Measurements from ENCODE around the gene RINL. TPM values are rescaled to one million over a fixed set of nuclear protein-coding genes. Genes with fewer than 3 reads are reported as not detected.

RINL gene
- total RNA-seq, 4 donors from 2014 or later, result 6.4 to 18.7 (median 13.5) TPM

DNA sequence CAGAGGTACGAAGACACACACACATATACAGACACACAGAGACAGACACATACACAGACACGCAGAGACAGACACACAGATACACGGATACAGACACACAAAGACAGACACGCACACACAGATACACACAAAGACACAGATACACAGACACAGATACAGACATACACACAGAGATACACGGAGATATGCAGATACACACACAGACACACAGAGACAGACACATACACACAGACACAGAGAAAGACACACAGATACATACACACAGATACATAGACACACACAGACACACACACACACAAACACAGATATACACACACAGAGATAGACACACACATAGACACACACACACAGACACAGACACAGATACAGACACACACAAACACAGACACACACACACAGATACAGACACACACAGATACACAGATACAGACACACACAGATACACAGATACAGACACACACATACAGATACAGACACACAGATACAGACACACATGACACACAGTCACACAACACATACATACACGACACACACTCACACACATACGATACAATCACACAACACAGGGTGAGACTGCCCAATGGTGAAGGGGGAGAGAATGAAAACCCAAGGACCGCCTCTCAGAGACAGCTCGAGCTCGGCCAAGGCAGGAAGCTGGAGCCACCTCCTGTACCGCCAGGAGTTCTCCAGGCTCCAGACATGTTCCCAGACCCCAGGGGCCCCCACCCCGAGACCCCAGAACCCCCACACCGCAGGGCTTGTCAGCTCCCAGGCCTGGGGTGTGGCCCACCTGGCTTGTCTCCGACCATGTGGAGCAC, 42.7 kb upstream of the RINL start:
- no peak overlapping the region for H3K4me3 ChIP-seq (replicated peaks in 1 of 3)
- intact Hi-C loops (cut with DNase I), result loop anchor here (10.0 kb wide), 2 partner anchors 286 to 516 kb away; partner anchors contain the start of gene FAM98C
- no peaks in the 10 kb centered on the region for H3K9me3 ChIP-seq
- H3K36me3 ChIP-seq, result peaks cover 6 to 24% of the 10 kb centered on the region in 2 donors
- 64 to 83% methylated on average over 9 to 10 of the region's 14 CpGs for WGBS, 2 donors
- no peaks in the 10 kb centered on the region for H3K27me3 ChIP-seq
- no peak for TF ChIP-seq POLR2A (IDR thresholded peaks at IDR 0.05)
- TF ChIP-seq, protein P1, sequence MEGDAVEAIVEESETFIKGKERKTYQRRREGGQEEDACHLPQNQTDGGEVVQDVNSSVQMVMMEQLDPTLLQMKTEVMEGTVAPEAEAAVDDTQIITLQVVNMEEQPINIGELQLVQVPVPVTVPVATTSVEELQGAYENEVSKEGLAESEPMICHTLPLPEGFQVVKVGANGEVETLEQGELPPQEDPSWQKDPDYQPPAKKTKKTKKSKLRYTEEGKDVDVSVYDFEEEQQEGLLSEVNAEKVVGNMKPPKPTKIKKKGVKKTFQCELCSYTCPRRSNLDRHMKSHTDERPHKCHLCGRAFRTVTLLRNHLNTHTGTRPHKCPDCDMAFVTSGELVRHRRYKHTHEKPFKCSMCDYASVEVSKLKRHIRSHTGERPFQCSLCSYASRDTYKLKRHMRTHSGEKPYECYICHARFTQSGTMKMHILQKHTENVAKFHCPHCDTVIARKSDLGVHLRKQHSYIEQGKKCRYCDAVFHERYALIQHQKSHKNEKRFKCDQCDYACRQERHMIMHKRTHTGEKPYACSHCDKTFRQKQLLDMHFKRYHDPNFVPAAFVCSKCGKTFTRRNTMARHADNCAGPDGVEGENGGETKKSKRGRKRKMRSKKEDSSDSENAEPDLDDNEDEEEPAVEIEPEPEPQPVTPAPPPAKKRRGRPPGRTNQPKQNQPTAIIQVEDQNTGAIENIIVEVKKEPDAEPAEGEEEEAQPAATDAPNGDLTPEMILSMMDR (IDR thresholded peaks at IDR 0.05), result no peak
- no peak for DNase-seq
- H3K4me1 ChIP-seq, result no peaks in the 10 kb centered on the region
- no peak overlapping the region for H3K27ac ChIP-seq

DNA sequence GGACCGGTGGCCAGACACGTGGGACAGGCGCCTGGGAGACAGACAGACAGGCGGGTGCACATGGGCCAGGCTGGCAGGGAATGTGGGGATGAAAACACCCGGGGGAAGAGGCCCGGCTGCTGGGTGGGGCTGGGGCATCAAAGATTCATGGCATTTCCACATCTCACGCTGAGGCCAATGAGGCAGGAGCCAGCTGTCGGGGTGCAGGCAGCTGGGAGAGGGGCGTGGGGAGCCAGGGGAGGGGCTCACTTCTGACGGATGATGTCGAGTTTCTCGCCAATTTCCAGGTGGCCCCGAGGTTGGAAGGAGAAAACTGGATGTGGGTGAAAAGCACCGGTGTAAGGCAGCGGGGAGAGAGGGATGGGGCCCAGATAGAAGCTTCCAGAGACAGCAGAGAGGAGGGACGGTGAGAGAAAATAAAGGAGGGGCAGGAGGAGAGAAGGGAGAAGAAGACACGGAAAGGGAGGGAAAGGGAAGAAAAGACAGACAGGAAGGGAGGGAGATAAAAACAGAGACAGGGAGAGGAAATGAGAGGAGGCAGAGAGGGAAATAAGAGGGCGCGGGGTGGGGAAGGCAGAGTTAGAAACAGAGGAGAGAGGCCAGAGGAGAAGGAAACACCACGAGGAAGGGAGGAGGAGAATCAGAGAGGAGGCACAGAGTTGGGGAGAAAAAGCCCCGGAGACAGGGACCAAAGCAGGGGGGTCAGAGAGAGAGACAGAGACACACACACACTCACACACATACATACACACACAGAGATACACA, 41.9 kb upstream of the RINL start:
- Histone ChIP-seq H3K4me1 (no peaks in the 10 kb centered on the region), H3K9me3 (no peaks in the 10 kb centered on the region), H3K36me3 (peaks cover 6 to 16% of the 10 kb centered on the region in 2 donors), H3K4me3 (replicated peaks in 1 of 3) (no peak overlapping the region), H3K27ac (no peak overlapping the region), H3K27me3 (no peaks in the 10 kb centered on the region)
- no peak for TF ChIP-seq POLR2A (IDR thresholded peaks at IDR 0.05)
- TF ChIP-seq, protein P1 (IDR thresholded peaks at IDR 0.05), result no peak
- WGBS, 2 donors, result 63 to 70% methylated on average over 17 to 21 of the region's 21 CpGs
- intact Hi-C loops (cut with DNase I), result loop anchor here (10.0 kb wide), 2 partner anchors 285 to 515 kb away; partner anchors contain the start of gene FAM98C
- no peak for DNase-seq

DNA sequence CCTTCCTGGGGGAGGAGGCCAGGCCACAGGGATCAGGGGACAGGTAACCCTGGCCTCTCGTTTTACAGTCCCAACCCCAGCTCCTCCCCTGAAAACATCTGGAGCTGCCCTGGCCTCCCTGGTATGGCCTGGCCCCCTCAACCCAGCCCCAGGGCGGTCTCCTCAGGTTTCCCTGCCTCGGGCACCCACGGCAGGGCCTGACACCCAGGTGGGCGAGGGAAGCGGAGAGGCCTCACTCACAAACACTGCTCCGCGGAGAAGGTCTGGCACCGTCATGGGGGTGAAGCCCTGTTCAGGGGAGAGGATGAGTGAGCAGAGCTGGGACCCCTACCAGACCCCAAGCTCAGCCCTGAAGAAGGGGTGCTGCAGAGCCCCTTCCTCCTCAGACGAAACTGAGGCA, 40.5 kb upstream of the RINL start:
- intact Hi-C loops (cut with DNase I), result no loop called here
- H3K4me3 ChIP-seq (replicated peaks in 1 of 3), result no peak overlapping the region
- H3K27ac ChIP-seq, result no peak overlapping the region
- no peak for TF ChIP-seq POLR2A (IDR thresholded peaks at IDR 0.05)
- TF ChIP-seq, protein P1 (IDR thresholded peaks at IDR 0.05), result no peak
- no peaks in the 10 kb centered on the region for H3K4me1 ChIP-seq
- WGBS, 2 donors, result 88 to 93% methylated on average over 6 to 10 of the region's 10 CpGs
- H3K36me3 ChIP-seq, result peaks cover 6% of the 10 kb centered on the region in 2 donors
- no peaks in the 10 kb centered on the region for H3K9me3 ChIP-seq
- no peaks in the 10 kb centered on the region for H3K27me3 ChIP-seq
- DNase-seq, result no peak

DNA sequence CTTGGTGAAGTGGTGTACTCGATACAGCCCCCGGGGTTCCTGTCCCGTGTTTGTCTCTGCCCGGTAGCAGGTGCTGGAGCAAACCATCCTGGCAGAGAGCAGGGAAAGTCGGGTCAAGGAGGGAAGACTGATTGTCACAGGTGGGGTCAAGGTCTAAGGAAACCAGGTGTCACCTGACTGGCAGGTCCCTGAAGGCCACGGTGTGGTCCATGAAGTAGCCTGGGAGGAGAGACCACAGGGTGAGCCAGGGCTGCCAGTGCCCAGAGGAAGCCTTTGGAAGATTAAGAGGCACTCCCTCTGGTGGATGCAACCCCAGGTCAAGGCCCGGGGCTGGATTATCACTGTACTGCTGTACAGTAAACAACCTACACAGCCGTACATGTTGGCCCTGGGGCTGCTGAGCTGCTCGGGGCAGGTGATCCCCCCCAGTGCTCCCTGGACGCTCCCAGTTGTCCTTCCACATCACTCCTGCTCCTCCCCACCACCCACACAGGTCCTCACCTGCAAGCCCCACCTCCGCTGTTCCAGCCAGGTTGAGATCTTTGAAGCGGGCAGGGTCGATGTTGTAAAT, 39.9 kb upstream of the RINL start:
- no peak for DNase-seq
- 84 to 90% methylated on average over 10 to 13 of the region's 13 CpGs for WGBS, 2 donors
- intact Hi-C loops (cut with DNase I), result no loop called here

More for the DNA sequence above, 39.9 kb upstream of the RINL start:
- Histone ChIP-seq H3K36me3 (peaks cover 6% of the 10 kb centered on the region in 2 donors), H3K27me3 (no peaks in the 10 kb centered on the region), H3K27ac (no peak overlapping the region), H3K4me1 (no peaks in the 10 kb centered on the region), H3K4me3 (replicated peaks in 1 of 3) (no peak overlapping the region), H3K9me3 (no peaks in the 10 kb centered on the region)
- TF ChIP-seq POLR2A (IDR thresholded peaks at IDR 0.05), result no peak
- TF ChIP-seq, protein P1 (IDR thresholded peaks at IDR 0.05), result no peak
